Stimulated activated CD4-positive, alpha-beta T cell treated with anti-CD3 and anti-CD28 coated beads, TNF-alpha, amount 100 ng/mL, for 48 hours (primary cell): ENCODE data around the gene B4GALNT2.
"Not testable (repeated sequence)": the region's sequence is repeated elsewhere in the genome, so short reads cannot be mapped to it uniquely, and the experiment has no call there.

ENCODE experiments used
- DNase-seq, 3 donors: peaks; one replicate each; pipeline ENCODE4 v3.0.0-alpha.2; 2020; ENCODE audit warnings: low read depth in 3 of 3

Gene B4GALNT2

DNA sequence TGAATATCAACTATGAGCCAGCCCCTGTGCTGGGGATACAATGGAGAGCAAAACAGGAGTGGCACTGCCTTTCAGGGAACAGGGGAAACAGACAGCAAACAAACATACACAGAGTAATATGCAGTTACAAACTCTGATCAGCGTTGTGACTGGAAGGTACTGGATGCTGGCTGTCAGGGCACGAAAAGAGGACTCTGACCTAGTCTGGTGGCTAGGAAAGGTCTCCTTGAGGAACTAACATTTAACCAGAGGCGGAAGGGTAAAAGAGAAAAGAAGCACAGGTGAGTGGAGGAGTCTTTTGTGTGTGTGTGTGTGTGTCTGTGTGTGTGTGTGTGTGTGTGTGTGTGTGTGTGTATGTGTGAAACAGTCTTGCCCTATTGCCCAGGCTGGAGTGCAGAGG, 12.4 kb upstream of the B4GALNT2 start:
- no peak for DNase-seq

DNA sequence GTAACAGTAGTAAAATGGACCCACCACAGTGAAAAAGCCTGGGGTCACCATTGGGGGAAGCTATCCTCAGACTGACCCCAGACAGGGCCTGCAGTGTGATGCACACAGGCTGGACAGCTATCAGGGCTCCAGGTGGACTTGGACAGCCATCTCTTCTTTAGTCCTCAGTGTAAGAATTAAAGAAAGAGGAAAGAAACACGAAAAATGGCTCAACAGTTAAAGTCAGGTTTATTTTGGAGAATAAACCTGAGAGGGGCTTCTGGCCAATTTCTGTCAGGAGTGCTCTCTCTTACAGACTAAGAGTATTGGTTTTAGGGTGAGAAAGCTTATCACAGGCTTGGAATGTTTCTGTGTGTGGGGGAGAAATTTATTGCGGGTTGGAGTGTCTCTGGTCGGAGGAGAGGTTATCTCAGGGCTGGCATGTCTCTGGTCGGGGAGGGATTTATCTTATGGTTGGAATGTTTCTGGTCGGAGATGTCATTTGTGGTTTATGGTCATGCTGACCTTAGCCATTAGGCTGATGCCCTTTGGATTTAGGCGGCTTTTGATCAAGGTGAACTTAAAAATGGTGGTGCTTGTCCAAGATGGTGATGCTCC, 10.8 kb upstream of the B4GALNT2 start:
- no peak for DNase-seq

DNA sequence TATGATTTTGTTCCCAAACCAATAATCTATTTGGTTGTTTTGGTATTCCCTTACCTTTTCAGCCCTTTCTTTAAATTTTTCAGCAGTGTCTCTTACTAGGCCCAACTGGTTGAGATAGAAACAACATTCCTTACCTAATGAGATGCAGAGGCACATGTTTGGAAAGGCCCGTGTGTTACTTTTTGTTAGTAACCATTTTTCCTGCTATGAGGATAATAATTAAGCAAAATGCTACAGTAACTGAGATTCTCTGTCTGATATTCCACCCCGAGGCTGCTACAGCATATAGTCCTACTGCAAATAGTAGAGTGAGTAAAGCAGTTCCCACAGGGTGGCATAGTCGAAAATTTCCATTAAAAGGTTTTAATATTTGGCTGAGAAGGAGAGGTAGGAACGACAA, 10.0 kb upstream of the B4GALNT2 start:
- DNase-seq = no peak

GRCh38 chr17:49123061-49123460, 9.5 kb upstream of the B4GALNT2 start:
- no peak for DNase-seq

DNA sequence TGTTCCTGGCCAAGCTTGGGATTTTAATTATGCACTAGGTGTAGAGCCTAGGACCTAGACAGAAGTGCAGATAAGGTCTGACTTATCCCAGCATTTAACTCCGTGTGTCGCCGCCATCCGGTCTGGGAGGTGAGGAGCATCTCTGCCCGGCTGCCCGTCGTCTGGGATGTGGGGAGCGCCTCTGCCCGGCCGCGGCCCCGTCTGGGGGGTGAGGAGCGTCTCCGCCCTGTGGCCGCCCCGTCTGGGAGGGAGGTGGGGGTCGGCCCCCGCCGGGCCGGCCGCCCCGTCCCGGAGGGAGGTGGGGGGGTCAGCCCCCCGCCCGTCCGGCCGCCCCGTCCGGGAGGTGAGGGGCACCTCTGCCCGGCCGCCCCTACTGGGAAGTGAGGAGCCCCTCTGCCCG, 7.1 kb upstream of the B4GALNT2 start:
- DNase-seq = no peak

- DNase-seq = not testable (repeated sequence)
These were observed 6.2 kb upstream of the B4GALNT2 start for GRCh38 chr17:49126183-49126859.

DNA sequence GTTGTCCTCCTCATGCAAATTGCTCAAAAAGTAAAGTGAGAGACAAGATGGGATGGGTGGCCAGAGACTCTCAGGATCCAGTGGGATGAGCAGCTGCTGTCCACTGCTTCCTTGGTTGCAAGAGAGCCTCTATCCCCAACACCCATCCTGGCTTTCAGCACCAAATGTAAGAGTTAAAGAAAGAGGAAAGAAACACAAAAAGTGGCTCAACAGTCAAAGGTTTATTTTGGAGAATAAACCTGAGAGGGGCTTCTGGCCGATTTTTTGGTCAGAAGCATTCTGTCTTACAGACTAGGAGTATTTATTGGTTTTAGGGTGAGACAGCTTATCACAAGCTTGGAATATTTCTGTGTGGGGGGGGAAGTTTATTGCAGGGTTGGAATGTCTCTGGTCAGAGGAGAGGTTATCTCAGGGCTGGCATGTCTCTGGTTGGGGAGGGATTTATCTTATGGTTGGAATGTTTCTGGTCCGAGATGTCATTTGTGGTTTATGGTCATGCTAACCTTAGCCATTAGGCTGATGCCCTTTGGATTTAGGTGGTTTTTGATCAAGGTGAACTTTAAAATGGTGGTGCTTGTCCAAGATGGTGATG, 3.1 kb upstream of the B4GALNT2 start:
- DNase-seq = not testable (repeated sequence)

DNA sequence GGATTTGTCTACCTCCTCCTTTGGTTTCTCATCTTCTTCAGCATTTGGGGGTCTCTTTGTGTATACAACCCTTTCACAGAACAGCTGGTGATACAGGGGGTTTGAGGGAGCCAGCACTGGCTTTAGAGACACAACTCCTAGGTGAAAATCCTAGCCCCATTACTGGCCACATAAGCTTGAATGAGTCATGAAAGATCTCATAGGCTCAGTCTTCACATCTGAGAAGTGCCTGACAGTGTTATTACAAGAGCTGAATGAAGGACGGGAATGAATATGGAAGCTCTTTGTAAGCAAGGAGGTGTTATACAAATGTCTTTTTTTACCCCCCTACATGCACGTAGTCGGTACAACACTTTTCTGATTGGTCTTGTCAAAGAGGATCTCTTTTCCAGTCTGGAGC, 1.7 kb upstream of the B4GALNT2 start:
- no peak for DNase-seq

DNA sequence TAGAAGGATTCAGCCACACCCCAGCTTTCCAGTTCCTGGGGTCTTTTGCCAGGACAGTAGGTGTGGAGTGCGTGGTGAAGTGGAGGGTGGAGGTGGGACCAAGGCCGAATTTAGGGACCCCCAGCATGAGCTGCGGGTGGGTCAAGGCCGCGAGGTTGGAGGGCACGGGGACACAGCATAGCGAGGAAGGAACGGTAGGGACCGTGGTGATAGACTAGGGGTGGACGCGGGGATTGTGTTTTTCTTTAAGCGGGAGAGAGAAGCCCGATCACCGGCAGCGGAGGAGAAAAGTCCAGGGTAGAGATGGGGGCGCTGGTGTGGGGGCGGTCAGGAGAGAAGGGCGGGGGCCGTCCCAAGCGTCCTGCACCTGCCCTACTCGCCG, 261 bp upstream of the B4GALNT2 start:
- no peak for DNase-seq

DNA sequence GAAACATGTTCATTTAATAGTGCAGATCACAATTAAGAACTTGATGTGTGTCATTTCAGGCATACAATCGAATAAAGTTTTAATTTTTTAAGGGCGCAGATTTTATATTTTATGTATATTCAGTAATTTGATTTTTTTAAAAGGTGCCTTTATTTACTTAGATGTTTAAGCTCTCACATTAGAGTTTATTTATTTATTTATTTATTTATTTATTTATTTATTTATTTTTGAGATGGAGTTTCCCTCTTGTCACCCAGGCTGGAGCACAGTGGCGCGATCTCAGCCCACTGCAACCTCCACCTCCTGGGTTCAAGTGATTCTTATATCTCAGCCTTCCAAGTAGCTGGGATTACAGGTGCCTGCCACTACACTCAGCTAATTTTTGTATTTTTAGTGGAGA, 3.8 kb downstream of the B4GALNT2 start:
- DNase-seq = no peak

DNA sequence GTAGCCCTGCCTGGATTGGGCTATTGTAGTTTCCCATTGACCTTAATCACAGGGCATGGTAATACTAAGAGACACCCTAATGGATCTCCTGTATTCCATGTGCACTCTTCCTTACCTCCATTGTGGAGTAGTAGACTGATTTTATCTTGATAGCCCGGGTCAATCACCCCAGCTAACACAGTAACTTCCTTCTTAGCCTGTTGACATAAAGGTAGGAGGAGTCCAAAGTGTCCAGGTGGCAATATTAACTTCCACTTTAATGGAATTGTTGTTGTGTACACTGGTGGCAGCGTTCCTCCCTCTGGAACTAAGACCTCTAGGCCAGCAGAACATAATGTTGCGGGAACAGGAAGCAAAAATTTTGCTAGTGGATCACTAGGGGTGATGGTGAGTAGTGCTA, 13.1 kb downstream of the B4GALNT2 start:
- DNase-seq = not testable (repeated sequence)

- DNase-seq = no peak
These were observed 14.2 kb downstream of the B4GALNT2 start for GRCh38 chr17:49146620-49147306.

GRCh38 chr17:49148171-49148570, 15.6 kb downstream of the B4GALNT2 start:
- DNase-seq = no peak

- no peak for DNase-seq
These were observed 19.4 kb downstream of the B4GALNT2 start for GRCh38 chr17:49151996-49152395.

GRCh38 chr17:49156256-49156655, 23.7 kb downstream of the B4GALNT2 start:
- DNase-seq = no peak

DNA sequence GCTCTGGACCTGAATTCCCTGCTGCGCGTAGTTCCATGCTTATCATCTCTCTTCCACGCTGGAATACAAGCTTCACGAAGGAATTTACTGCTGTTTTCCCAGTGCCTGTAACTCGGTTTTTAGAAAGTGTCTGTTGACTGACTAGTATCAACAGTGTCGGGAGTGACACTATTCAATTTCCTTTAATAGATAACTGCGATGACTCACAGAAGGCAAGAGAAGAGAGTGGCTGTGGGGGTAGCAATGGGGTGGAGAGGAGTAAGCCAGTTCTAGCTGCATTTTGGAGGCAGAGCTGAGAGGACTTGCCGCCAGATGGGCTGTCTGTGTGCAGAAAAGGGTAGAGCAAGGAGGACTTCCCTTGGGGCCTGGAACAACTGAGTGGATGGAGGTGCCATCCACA, 25.2 kb downstream of the B4GALNT2 start:
- no peak for DNase-seq

DNA sequence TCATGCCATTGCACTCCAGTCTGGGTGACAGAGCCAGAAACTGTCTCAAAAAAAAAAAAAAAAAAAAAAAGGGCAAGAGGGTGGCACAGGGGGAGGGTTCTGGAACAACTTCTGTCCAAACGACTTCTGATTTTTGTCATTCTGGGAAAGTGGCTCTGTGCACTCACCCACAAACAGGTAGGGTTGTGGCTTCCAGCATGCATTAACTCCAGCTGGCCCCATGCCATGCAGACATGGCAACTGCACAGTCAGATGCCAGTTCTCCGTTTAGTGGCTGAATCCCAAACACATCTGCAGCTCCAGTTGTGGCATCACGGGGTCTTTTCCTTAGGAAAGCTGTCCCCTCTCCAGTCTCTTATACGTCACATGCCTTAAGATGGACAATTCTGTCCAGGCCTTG, 30.3 kb downstream of the B4GALNT2 start:
- no peak for DNase-seq

GRCh38 chr17:49165143-49165542, 32.6 kb downstream of the B4GALNT2 start:
- no peak for DNase-seq

DNA sequence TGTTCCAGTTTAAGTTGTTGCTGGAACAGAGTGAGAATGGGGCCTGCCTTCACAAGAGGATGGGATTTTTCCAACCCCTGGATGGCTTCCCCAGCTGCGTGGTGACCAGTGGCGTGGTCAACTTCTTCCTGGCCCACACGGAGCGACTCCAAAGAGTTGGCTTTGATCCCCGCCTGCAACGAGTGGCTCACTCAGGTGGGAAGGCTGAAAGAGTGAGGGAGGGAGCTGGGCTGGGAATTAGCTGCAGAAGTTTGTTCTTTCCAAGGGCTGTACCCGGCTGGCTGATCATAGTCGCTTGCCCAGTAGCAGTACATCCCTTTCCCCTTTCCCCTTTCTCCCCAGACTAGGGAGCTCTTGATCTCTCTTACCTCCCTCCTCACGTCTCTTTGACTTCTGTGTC, 36.1 kb downstream of the B4GALNT2 start:
- no peak for DNase-seq

- DNase-seq = no peak
These were observed 37.6 kb downstream of the B4GALNT2 start for GRCh38 chr17:49170216-49170615.

DNA sequence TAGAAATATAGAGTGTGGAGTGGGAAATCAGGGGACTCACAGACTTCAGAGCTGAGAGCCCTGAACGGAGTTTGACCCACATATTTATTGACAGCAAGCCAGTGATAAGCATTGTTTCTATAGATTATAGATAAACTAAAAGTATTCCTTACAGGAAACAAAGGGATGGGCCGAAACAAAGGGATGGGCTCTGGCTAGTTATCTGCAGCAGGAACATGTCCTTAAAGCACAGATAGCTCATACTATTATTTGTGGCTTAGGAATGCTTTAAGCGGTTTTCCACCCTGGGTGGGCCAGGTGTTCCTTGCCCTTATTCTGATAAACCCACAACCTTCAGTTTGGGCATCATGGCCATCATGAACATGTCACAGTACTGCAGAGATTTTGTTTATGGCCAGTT, 38.1 kb downstream of the B4GALNT2 start:
- DNase-seq = not testable (repeated sequence)

DNA sequence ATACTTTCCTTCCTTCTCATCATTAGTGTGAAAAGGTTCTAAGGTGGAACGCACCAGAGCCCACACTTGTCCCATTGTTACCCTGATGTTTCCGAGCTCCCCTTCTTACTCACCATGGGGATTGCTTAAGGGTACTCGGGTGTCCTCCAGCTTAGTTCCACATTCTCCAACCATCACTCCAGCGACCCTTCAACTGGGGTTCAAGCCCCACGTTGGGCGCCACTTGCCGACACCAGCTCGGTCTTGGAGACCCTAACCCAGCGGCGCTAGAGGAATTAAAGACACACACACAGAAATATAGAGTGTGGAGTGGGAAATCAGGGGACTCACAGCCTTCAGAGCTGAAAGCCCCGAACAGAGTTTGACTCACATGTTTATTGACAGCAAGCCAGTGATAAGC, 43.4 kb downstream of the B4GALNT2 start:
- not testable (repeated sequence) for DNase-seq

- peak; percentile 16 to 43 (median 41) for DNase-seq
These were observed 47.7 kb downstream of the B4GALNT2 start for GRCh38 chr17:49180303-49180702.
